Measurements from ENCODE around the gene IAH1.

- no peak for TF ChIP-seq SMC3 (IDR thresholded peaks at IDR 0.05)
- TF ChIP-seq CTCF (IDR thresholded peaks at IDR 0.05) = no peak
- no peak for TF ChIP-seq ESRRA (IDR thresholded peaks at IDR 0.05; ENCODE audit: borderline replicate concordance, low read length)
- no peak for TF ChIP-seq HDAC2 (IDR thresholded peaks at IDR 0.05)
- TF ChIP-seq POLR2A (IDR thresholded peaks at IDR 0.05; ENCODE audit: low read length) = no peak
- TF ChIP-seq EP300 (IDR thresholded peaks at IDR 0.05) = no peak
- no peak for TF ChIP-seq POLR2AphosphoS2 (conservative IDR thresholded peaks at IDR 0.05; ENCODE audit: low read length)
- no peak for TF ChIP-seq KDM1A (IDR thresholded peaks at IDR 0.05; ENCODE audit: low read depth)
- TF ChIP-seq PBX3 (IDR thresholded peaks at IDR 0.05) = no peak
- no peak for TF ChIP-seq ATOH8 (CRISPR knock-in tag; IDR thresholded peaks at IDR 0.05; ENCODE audit: low read depth)
- TF ChIP-seq MYC (IDR thresholded peaks at IDR 0.05; ENCODE audit: borderline replicate concordance, low read length) = no peak
Measured at GRCh38 chr2:9538000-9538507, 63.7 kb downstream of the IAH1 start.
